ENCODE results near the gene CFC1B.
"Not testable (repeated sequence)": the region's sequence is repeated elsewhere in the genome, so short reads cannot be mapped to it uniquely, and the experiment has no call there.

- TF ChIP-seq EZH2 (IDR thresholded peaks at IDR 0.05; ENCODE audit: low read depth, unreplicated experiment); CTCF (conservative IDR thresholded peaks at IDR 0.05; ENCODE audit: low read depth in 2 of 2); POLR2AphosphoS5 (IDR thresholded peaks at IDR 0.05; ENCODE audit: low read depth); EZH2phosphoT487 (IDR thresholded peaks at IDR 0.05; ENCODE audit: unreplicated experiment); STAT1 (IDR thresholded peaks at IDR 0.05; ENCODE audit: unreplicated experiment): not testable (repeated sequence)
- TF ChIP-seq, protein P1, sequence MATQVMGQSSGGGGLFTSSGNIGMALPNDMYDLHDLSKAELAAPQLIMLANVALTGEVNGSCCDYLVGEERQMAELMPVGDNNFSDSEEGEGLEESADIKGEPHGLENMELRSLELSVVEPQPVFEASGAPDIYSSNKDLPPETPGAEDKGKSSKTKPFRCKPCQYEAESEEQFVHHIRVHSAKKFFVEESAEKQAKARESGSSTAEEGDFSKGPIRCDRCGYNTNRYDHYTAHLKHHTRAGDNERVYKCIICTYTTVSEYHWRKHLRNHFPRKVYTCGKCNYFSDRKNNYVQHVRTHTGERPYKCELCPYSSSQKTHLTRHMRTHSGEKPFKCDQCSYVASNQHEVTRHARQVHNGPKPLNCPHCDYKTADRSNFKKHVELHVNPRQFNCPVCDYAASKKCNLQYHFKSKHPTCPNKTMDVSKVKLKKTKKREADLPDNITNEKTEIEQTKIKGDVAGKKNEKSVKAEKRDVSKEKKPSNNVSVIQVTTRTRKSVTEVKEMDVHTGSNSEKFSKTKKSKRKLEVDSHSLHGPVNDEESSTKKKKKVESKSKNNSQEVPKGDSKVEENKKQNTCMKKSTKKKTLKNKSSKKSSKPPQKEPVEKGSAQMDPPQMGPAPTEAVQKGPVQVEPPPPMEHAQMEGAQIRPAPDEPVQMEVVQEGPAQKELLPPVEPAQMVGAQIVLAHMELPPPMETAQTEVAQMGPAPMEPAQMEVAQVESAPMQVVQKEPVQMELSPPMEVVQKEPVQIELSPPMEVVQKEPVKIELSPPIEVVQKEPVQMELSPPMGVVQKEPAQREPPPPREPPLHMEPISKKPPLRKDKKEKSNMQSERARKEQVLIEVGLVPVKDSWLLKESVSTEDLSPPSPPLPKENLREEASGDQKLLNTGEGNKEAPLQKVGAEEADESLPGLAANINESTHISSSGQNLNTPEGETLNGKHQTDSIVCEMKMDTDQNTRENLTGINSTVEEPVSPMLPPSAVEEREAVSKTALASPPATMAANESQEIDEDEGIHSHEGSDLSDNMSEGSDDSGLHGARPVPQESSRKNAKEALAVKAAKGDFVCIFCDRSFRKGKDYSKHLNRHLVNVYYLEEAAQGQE (IDR thresholded peaks at IDR 0.05; ENCODE audit: unreplicated experiment), result not testable (repeated sequence)
- TF ChIP-seq, protein P2, sequence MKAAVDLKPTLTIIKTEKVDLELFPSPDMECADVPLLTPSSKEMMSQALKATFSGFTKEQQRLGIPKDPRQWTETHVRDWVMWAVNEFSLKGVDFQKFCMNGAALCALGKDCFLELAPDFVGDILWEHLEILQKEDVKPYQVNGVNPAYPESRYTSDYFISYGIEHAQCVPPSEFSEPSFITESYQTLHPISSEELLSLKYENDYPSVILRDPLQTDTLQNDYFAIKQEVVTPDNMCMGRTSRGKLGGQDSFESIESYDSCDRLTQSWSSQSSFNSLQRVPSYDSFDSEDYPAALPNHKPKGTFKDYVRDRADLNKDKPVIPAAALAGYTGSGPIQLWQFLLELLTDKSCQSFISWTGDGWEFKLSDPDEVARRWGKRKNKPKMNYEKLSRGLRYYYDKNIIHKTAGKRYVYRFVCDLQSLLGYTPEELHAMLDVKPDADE (IDR thresholded peaks at IDR 0.05), result not testable (repeated sequence)
Observed at GRCh38 chr2:130544978-130545377, 24.0 kb downstream of the CFC1B start.

Measured in GM23338 (cell line).